A673 (cell line): ENCODE data around the gene KDM4F.

Experiments used
- EZH2 ChIP-seq: fragments of 200-600 bp; sonication (generic); IDR thresholded peaks from 2 replicates; pipeline ENCODE4 v1.6.1; 2017; ENCODE audit warnings: borderline replicate concordance, low read depth, mild to moderate bottlenecking, mixed read lengths, antibody characterized with exemption, low read length; ENCODE audit not compliant: poor library complexity, severe bottlenecking
- TF ChIP-seq, protein P1 (sequence below): fragments of 300-800, 200-600 bp; sonication (generic); conservative IDR thresholded peaks from 2 replicates; pipeline ENCODE4 v1.5.1; 2017; ENCODE audit warnings: low read depth, mild to moderate bottlenecking, antibody characterized with exemption, low read length, moderate library complexity, mixed read lengths

DNA sequence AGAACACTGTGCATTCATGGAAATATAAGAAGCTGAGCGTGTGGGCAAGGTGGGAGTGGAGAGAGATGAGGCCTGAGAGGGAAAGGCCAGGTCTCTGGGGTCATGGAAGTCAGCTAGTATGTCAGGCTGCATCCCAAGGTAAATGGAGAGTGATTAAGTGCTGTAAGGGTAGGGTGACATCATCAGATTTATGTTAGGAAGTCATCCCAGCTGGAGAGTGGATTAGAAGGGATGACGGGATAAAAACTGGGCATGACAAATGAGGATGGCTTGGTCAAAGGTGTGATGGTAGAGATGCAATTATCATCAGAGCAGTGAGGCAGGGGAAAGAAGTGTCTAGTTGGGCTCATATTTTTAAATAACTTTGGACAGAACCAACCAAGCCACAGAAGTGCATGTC, 36.9 kb downstream of the KDM4F start:
- TF ChIP-seq, protein P1, sequence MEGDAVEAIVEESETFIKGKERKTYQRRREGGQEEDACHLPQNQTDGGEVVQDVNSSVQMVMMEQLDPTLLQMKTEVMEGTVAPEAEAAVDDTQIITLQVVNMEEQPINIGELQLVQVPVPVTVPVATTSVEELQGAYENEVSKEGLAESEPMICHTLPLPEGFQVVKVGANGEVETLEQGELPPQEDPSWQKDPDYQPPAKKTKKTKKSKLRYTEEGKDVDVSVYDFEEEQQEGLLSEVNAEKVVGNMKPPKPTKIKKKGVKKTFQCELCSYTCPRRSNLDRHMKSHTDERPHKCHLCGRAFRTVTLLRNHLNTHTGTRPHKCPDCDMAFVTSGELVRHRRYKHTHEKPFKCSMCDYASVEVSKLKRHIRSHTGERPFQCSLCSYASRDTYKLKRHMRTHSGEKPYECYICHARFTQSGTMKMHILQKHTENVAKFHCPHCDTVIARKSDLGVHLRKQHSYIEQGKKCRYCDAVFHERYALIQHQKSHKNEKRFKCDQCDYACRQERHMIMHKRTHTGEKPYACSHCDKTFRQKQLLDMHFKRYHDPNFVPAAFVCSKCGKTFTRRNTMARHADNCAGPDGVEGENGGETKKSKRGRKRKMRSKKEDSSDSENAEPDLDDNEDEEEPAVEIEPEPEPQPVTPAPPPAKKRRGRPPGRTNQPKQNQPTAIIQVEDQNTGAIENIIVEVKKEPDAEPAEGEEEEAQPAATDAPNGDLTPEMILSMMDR: no peak
- TF ChIP-seq EZH2: no peak
